ENCODE results near the gene RNU5B-1. TPM values are rescaled to one million over a fixed set of nuclear protein-coding genes. Genes with fewer than 3 reads are reported as not detected.
A peak's percentile ranks its signal among the peaks of the same experiment; 100 is the strongest.

The RNU5B-1 gene
- total and polyA plus RNA-seq, 9 of the 15 experiments (the other 6 are each of a cell fraction or from before 2014, with no cell fraction given), result 14.2 TPM; not detected in 8

DNA sequence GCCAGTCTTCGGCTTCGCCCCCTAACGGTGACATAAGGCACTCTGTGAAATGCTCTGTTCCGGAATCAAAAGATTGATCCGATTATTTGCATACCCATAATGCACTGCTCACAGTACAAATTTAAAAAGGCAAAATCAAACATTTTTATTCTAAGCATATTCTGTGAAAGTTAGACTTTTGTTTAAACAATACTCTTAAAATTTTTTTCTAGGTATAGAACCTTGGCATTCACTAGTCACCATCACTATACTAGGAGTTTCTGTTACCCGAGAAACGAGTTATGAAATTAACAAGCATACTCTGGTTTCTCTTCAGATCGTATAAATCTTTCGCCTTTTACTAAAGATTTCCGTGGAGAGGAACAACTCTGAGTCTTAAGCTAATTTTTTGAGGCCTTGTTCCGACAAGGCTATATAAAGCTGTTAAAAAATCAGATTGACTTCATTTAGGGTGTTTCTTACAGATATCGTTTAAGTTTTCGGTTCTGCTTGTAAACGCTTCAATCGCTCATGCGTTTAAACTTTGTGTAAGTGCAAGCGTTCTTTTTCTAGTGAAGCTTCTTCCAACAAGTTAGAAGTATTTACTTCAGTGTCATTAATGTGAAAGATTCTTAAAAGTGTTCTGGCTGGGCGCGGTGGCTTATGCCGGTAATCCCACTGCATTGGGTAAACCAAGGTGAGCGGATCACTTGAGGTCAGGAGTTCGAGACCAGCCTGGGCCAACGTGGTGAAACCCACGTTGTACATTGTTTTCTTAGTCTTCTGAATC is at the start of gene RNU5B-1 (continued):
- peak; percentile 37 for TF ChIP-seq CBFA2T2 (conservative IDR thresholded peaks at IDR 0.05)
- TF ChIP-seq E2F3 (CRISPR knock-in tag; IDR thresholded peaks at IDR 0.05), result peak; percentile 80
- TF ChIP-seq HIVEP1 (CRISPR knock-in tag; IDR thresholded peaks at IDR 0.05), result peak; percentile 66
- TF ChIP-seq KDM1A (IDR thresholded peaks at IDR 0.05), result peak; percentile 73 to 77; a peak in 3 of 4 replicates
- TF ChIP-seq NR0B1 (IDR thresholded peaks at IDR 0.05; ENCODE audit: partially characterized antibody), result no peak
- TF ChIP-seq POLR2AphosphoS5 (IDR thresholded peaks at IDR 0.05; ENCODE audit: control insufficient read depth, insufficient read depth, low read depth, low read length), result peak; percentile 100
- TF ChIP-seq HES1 (IDR thresholded peaks at IDR 0.05; ENCODE audit: low read depth), result peak; percentile 58
- TF ChIP-seq ZNF436 (CRISPR knock-in tag; IDR thresholded peaks at IDR 0.05), result peak; percentile 93
- TF ChIP-seq SFPQ (IDR thresholded peaks at IDR 0.05; ENCODE audit: low read depth, low read length), result no peak
- no peak for TF ChIP-seq UBTF (IDR thresholded peaks at IDR 0.05; ENCODE audit: borderline replicate concordance in 1 of 2, low read depth in 2 of 2, low read length in 2 of 2)
- TF ChIP-seq ZNF512 (tag; IDR thresholded peaks at IDR 0.05), result no peak
- TF ChIP-seq CEBPZ (IDR thresholded peaks at IDR 0.05; ENCODE audit: borderline replicate concordance, low read depth, low read length), result peak; percentile 74; the same call in 1 of the 2 replicates
- TF ChIP-seq SRSF9 (IDR thresholded peaks at IDR 0.05; ENCODE audit: borderline replicate concordance, low read depth, low read length), result no peak
- TF ChIP-seq DDX20 (tag; IDR thresholded peaks at IDR 0.05; ENCODE audit: low read depth), result peak; percentile 79

Measured in K562 (cell line).